Mesothelial cell of epicardium (in vitro differentiated cells): ENCODE data around the gene COX17. TPM values are rescaled to one million over a fixed set of nuclear protein-coding genes. Genes with fewer than 3 reads are reported as not detected.

Experiments used
- DNase-seq, 2 experiments: peaks; one replicate each; pipeline ENCODE4 v3.0.0; 2021; ENCODE audit warnings: low spot score in 2 of 2; ENCODE audit not compliant: unreplicated experiment in 2 of 2
- H3K27ac Mint-ChIP-seq: 2 replicates; pipeline ENCODE4 v1.8.0; 2021; ENCODE audit warnings: mixed read lengths
- H3K27me3 Mint-ChIP-seq: 2 replicates; pipeline ENCODE4 v1.8.0; 2021; ENCODE audit warnings: low read depth, mixed read lengths
- H3K36me3 Mint-ChIP-seq: 2 replicates; pipeline ENCODE4 v1.8.0; 2021; ENCODE audit warnings: mixed read lengths
- H3K4me1 Mint-ChIP-seq: 2 replicates; pipeline ENCODE4 v1.8.0; 2021; ENCODE audit warnings: mixed read lengths
- H3K4me3 Mint-ChIP-seq: 2 replicates; pipeline ENCODE4 v1.8.0; 2021; ENCODE audit warnings: mild to moderate bottlenecking, moderate library complexity, mixed read lengths
- H3K9me3 Mint-ChIP-seq: 2 replicates; pipeline ENCODE4 v1.8.0; 2021; ENCODE audit warnings: mixed read lengths
- CTCF ChIP-seq: fragments of 200-600 bp; sonication (generic); IDR thresholded peaks from one replicate; pipeline ENCODE4 v1.5.0; 2021; ENCODE audit warnings: antibody characterized with exemption; ENCODE audit not compliant: unreplicated experiment
- total RNA-seq: library from RNA; stranded (reverse); gene quantifications from 3 replicates; pipeline ENCODE4 v1.2.1, GENCODE V29; 2021

The COX17 gene
- total RNA-seq, 1 donor from 2014 or later: 18.1 TPM

DNA sequence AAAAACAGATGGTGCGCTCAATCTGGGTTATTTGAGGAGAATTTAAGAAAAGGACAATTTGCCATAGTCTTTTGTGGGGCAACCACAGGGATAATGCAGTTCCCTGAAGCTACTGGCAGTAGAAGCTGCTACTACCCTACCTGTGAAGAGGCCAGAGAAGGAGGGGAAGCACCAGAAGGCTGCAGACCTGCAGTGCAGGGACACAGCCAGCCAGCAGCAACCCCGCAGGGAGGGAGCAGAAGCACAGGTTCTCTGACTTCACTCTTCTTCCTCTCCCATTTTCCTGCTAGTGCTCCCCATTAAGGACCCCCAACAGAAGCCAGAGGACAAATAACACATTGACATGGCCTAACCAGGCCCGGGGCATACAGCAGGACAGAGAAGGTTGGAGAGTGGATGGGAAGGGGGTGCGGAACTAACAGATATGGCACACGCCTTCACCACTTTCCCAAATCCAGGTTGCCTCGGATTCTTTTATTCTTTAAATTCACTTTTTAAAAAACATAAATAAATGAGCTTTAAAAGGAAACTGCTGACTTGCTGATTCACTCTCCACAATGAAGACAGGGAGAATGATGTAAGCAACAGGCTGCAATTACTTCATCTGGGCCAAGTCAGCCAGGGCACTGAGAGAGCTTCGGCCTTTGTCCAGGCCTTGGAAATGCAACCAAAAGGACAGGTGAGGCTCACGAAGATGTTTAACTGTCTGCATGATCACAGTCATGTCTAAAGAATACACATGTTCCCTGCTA is 46.9 kb downstream of the COX17 start:
- Mint-ChIP-seq H3K9me3 (no peaks in the 10 kb centered on the region), H3K27ac (peak overlapping the region; percentile 91), H3K36me3 (no peaks in the 10 kb centered on the region), H3K27me3 (no peaks in the 10 kb centered on the region), H3K4me1 (peaks cover 32% of the 10 kb centered on the region), H3K4me3 (no peak overlapping the region)
- no peak for TF ChIP-seq CTCF
- no peak for DNase-seq

DNA sequence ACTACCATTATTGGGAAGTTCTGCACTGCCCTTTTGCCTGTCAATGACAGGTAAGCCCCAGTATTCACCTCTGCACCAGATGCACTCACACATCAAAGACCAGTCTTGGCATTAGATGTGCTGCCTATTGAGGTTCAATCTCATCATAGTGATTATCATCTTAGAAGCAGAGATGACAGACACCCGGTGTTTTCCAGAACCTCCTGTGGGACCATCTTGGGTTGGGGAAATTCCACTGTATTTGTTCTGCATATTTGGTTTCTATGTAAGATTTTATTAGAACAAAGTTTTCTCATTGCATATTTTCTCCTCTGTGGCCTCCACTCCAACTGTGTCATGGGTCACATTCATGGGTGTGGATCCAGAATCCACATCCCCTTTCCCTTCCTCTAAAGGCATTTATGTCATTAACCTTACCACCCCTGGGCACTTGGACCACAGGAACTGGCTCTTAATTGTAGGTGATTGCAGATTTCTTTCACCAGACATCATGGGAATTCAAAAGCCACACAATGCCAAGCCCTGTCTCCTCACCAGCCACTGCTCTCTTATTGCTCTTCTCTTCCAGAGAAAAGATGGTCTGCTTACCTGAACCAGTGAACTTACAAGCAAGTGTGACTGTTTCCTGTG is 48.3 kb downstream of the COX17 start:
- H3K4me3 Mint-ChIP-seq: no peak overlapping the region
- H3K27me3 Mint-ChIP-seq: no peaks in the 10 kb centered on the region
- peaks cover 4% of the 10 kb centered on the region for H3K9me3 Mint-ChIP-seq
- no peaks in the 10 kb centered on the region for H3K36me3 Mint-ChIP-seq
- H3K27ac Mint-ChIP-seq: no peak overlapping the region
- H3K4me1 Mint-ChIP-seq: peaks cover 32% of the 10 kb centered on the region
- TF ChIP-seq CTCF: no peak
- no peak for DNase-seq

- Mint-ChIP-seq H3K9me3 (peaks cover 5% of the 10 kb centered on the region), H3K36me3 (no peaks in the 10 kb centered on the region), H3K4me3 (no peak overlapping the region), H3K27me3 (no peaks in the 10 kb centered on the region), H3K27ac (no peak overlapping the region), H3K4me1 (peaks cover 32% of the 10 kb centered on the region)
- TF ChIP-seq CTCF: no peak
- no peak for DNase-seq
These were observed 48.8 kb downstream of the COX17 start for GRCh38 chr3:119628390-119628789.

- no peaks in the 10 kb centered on the region for H3K36me3 Mint-ChIP-seq
- no peak for TF ChIP-seq CTCF
- H3K27ac Mint-ChIP-seq: no peak overlapping the region
- no peak for DNase-seq
- H3K27me3 Mint-ChIP-seq: no peaks in the 10 kb centered on the region
- H3K4me1 Mint-ChIP-seq: peaks cover 27% of the 10 kb centered on the region
- peaks cover 5% of the 10 kb centered on the region for H3K9me3 Mint-ChIP-seq
- no peak overlapping the region for H3K4me3 Mint-ChIP-seq
These were observed 49.7 kb downstream of the COX17 start for GRCh38 chr3:119627461-119627860.

DNA sequence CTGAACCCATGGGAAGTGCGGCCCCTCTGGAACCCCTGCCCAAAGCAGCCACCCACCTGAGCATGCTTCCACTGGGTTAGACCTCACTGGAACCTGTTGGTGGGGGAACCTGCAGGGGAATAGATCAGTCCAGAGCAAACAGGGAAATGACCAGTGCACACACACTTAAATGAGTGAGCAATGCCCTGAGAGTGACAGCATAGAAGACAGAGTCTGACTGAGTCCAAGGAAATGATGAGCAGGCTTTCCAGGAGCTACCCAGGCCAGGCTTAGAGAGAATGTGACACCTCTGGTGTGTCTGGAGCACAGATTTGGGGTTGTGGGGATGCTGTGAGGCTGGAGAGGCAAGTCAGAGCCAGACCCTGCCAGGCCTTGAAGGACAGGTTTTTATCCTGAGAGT is 51.0 kb downstream of the COX17 start:
- H3K4me3 Mint-ChIP-seq: no peak overlapping the region
- H3K9me3 Mint-ChIP-seq: peaks cover 5% of the 10 kb centered on the region
- no peak for TF ChIP-seq CTCF
- H3K36me3 Mint-ChIP-seq: no peaks in the 10 kb centered on the region
- peaks cover 14% of the 10 kb centered on the region for H3K4me1 Mint-ChIP-seq
- DNase-seq: no peak
- no peaks in the 10 kb centered on the region for H3K27me3 Mint-ChIP-seq
- H3K27ac Mint-ChIP-seq: no peak overlapping the region
